WERI-Rb-1 (cell line): Measurements from ENCODE around the gene PLEKHH2.

ENCODE experiments used
- DNase-seq: peaks from one replicate; pipeline ENCODE4 v3.0.0-alpha.2; 2020
- H3K27ac ChIP-seq: fragments of 250-450 bp; sonication (Bioruptor Pico); 2 replicates; pipeline ENCODE4 v1.5.1; 2020; ENCODE audit warnings: mild to moderate bottlenecking, moderate library complexity
- H3K27me3 ChIP-seq: fragments of 250-450 bp; sonication (Bioruptor Pico); 2 replicates; pipeline ENCODE4 v1.5.1; 2021; ENCODE audit warnings: mild to moderate bottlenecking, low read depth, moderate library complexity; ENCODE audit not compliant: insufficient read depth, severe bottlenecking
- H3K36me3 ChIP-seq: fragments of 250-450 bp; sonication (Bioruptor Pico); 2 replicates; pipeline ENCODE4 v1.5.1; 2020; ENCODE audit warnings: mild to moderate bottlenecking, moderate library complexity
- H3K4me3 ChIP-seq: 2 replicates; pipeline ENCODE4 v1.5.1; 2011; ENCODE audit warnings: low read depth, mild to moderate bottlenecking, control low read depth, low read length
- H3K9me3 ChIP-seq: fragments of 250-450 bp; sonication (Bioruptor Pico); 2 replicates; pipeline ENCODE4 v1.5.1; 2021; ENCODE audit warnings: mild to moderate bottlenecking, moderate library complexity; ENCODE audit not compliant: severe bottlenecking
- CTCF ChIP-seq: IDR thresholded peaks from 2 replicates; pipeline ENCODE4 v1.5.1; 2011; ENCODE audit warnings: low read depth, mild to moderate bottlenecking, control low read depth, inconsistent platforms, low read length

PLEKHH2 gene

GRCh38 chr2:43604674-43605073 is 32.4 kb upstream of the PLEKHH2 start:
- Histone ChIP-seq H3K9me3 (no peaks in the 10 kb centered on the region), H3K27me3 (no peaks in the 10 kb centered on the region), H3K4me3 (no peak overlapping the region), H3K27ac (no peak overlapping the region), H3K36me3 (no peaks in the 10 kb centered on the region)
- TF ChIP-seq CTCF, result no peak
- DNase-seq, result no peak

GRCh38 chr2:43605079-43605655 is 31.9 kb upstream of the PLEKHH2 start:
- peak; percentile 69 for DNase-seq
- no peaks in the 10 kb centered on the region for H3K27me3 ChIP-seq
- H3K27ac ChIP-seq, result no peak overlapping the region
- H3K4me3 ChIP-seq, result no peak overlapping the region
- H3K36me3 ChIP-seq, result no peaks in the 10 kb centered on the region
- TF ChIP-seq CTCF, result peak; percentile 65
- H3K9me3 ChIP-seq, result no peaks in the 10 kb centered on the region

- Histone ChIP-seq H3K36me3 (no peaks in the 10 kb centered on the region), H3K4me3 (no peak overlapping the region), H3K9me3 (no peaks in the 10 kb centered on the region), H3K27ac (no peak overlapping the region), H3K27me3 (no peaks in the 10 kb centered on the region)
- DNase-seq, result no peak
- TF ChIP-seq CTCF, result no peak
Observed at GRCh38 chr2:43605851-43606250, 31.2 kb upstream of the PLEKHH2 start.

GRCh38 chr2:43609290-43609918 is 27.7 kb upstream of the PLEKHH2 start:
- Histone ChIP-seq H3K4me3 (no peak overlapping the region), H3K27ac (no peak overlapping the region), H3K36me3 (no peaks in the 10 kb centered on the region), H3K9me3 (no peaks in the 10 kb centered on the region), H3K27me3 (no peaks in the 10 kb centered on the region)
- peak; percentile 56 for DNase-seq
- TF ChIP-seq CTCF, result peak; percentile 77

GRCh38 chr2:43610361-43610760 is 26.7 kb upstream of the PLEKHH2 start:
- no peak for TF ChIP-seq CTCF
- no peak for DNase-seq
- Histone ChIP-seq H3K27me3 (no peaks in the 10 kb centered on the region), H3K4me3 (no peak overlapping the region), H3K9me3 (no peaks in the 10 kb centered on the region), H3K27ac (no peak overlapping the region), H3K36me3 (no peaks in the 10 kb centered on the region)
